Inferior parietal cortex (tissue), 1 donor: ENCODE data around the gene FUS.
A peak's percentile ranks its signal among the peaks of the same experiment; 100 is the strongest.
"Not testable (repeated sequence)": the region's sequence is repeated elsewhere in the genome, so short reads cannot be mapped to it uniquely, and the experiment has no call there.

Source experiments
- DNase-seq: peaks from one replicate; pipeline ENCODE4 v3.0.0-alpha.2; 2016; ENCODE audit errors: extremely low spot score

FUS gene

DNA sequence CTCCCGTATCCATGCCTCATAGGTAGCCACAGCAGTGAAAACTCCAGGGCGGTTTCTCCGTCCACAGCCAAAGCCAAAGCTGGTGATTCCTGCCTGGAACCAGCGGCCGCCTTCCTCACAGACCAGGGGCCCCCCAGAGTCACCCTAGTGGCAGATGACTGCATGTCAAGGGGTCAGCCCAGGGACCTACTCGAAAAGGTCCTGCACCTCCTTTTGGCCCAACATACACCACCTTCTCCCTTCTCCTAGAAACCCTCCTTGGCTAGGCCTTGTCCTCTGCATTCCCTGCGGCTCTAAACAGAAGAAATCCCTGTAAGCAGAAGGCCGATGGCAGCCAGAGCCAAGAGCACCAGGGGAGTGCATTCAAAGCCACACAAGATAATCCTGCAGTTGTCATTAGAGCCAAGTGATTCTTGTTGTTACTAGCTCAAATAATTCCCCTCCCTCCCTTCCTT is 36.2 kb upstream of the FUS start:
- DNase-seq = no peak

DNA sequence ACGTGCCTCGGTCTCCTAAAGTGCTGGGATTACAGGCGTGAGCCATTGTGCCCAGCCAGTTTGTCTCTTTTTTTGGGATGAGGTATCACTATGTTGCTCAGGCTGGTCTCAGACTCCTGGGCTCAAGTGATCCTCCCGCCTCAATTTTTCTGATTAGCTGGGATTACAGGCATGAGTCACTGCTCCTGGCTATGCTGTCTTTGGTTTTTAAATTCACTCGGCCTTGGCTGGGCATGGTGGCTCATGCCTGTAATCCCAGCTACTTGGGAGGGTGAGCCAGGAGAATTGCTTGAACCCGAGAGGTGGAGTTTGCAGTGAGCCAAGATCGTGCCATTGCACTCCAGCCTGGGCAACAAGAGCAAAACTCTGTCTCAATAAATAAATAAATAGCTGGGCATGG is 35.5 kb upstream of the FUS start:
- not testable (repeated sequence) for DNase-seq

DNA sequence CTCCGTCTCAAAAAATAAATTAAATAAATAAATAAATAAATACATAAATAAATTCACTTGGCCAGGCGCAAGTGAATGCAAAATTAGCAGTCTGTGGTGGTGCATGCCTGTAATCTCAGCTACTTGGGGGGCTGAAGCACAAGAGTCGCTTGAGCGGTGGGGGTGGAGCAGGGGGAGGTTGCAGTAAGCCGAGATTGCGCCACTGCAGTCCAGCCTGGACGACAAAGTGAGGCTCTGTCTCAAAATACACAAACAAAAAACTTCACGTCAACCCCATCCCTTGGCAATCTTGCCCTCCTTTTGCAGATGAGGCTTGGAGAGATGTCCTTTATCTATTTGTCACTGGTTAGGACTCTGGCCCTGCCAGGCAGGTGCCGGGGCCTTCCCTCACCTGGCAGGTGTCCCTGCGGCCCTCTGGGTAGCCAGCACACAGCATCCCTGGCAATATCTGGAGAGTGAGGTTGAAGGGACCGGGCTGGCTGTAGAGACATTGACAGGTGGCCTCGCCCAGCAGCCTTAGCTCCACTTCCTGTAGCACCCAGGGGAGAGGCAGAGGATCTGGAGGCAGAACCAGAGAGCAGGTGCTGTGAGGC is 34.4 kb upstream of the FUS start:
- DNase-seq = no peak

DNA sequence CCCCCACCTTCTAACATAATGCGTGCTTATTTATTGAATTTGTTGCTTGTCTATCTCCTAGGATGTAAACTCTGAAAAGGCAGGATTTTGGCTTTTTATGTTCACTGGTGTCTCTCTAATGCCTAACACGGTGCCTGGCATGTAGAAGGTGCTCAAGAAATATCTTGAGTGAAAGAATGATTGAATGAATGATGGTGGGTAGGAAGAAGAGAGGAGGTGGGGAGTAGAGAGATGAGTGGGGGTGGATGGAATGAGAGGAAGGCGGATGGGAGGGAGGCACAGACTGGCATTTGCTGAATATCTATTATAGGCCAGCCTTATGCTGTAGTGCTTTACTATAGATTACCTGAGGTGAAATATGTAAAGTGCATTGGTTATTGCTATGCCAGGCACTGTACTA is 32.4 kb upstream of the FUS start:
- DNase-seq = no peak

DNA sequence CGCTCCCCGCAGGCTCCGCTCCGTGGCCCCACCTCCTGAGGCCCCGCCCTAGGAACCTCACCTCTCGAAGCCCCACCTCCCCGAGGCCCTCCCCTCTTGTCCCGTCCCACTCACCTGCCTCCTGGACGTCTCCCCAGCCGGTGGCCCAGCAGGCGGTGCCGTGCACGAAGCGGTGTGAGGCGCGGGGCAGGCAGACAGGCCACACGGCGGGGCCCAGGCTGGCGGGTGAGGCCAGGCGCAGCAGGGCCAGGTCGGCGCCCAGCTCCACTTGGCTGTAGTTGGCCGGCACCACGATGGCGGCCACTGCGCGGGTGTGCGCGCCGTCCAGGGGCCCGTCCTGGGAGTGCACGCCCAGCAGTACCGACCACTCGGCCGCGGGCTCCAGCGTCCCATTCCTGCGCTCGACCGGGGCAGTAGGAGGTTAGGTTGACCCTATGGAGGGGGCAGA is 31.6 kb upstream of the FUS start:
- no peak for DNase-seq

DNA sequence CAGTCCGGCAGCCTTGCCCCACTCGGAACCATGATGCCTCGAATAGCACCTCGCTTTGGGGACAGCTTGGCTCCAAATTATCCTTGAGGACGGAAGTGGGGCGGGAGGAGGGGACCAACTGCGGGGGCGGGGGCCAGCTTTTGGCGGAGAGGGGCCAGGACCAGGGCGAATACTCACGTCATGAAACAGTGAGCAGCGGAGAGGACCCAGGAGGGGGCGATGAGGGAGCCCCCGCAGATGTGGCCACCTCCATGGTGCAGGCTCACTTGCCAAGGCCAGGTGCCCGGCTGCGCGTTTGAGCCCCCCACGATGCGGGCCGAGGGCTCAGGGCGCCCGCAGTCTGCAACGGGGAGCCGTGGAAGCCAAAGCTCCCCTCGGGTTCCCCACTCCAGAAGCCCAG is 31.0 kb upstream of the FUS start:
- no peak for DNase-seq

DNA sequence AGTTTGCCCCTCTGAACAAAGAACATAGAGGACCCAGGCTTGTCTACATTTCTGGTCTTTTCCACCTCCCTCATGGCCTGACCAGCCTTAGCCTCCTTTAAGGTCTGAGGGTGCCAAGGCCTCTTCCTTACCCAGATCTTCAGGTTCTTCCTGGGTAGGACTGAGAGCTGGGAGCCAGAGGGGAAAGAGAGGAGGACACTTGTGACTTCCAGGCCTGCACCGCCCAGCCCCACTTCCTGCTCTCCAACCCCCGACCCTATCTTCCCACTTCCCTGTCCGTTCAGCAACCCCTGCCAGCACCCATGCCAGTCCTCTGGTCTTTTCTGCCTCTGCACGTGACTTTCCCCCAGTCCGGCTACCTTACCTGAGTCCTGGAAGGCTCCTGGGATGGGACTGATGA is 30.6 kb upstream of the FUS start:
- no peak for DNase-seq

DNA sequence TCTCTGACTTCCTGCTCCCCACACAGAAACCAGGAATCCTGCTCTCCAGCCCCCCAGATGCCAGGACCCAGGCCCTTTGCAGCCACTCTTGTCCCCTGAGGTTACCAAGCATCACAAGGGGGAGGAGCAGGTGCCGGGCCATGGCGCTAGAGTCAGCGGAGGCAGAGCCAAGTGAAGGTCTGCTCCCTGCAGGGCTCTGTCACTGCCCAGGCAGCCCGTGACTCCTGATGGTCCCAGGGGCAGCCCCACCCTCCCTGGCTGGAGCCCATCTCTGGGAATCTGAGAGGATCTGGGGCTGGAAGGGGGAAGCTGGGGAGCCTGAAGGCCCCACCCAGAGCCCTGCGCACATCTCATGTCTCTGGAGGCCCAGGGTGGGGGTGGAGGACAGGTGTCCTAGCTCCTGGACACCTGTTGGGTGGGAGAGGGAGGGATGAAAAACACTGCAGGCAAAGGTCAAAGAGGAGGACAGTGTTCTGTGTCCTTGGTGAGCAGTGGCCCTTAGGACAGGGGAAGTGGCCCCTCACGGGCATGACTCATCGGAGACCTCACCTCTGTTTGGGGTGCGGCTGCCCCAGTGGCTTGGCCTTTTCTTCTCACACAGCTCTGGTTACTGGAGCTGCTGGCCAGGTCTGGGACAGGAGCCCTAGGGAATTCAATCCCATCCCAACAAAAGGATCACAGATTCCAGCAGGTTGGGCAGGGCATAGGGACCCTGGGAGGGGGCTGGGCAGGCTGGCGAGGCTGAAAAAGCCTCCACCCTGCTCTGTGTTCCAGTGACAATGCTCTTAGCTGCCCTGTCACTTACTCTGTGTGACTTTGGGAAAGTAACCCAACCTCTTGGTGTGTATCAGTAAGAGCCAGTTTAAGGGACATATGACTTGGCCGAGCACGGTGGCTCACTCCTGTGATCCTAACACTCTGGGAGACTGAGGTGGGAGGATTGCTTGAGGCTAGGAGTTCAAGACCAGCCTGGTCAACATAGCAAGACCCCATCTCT is 29.7 kb upstream of the FUS start, which contains the start of gene PRSS36:
PRSS36 (minus strand) TSS at position 173 of the 997 bp plus-strand sequence; CDS start at position 142, 31 bp downstream.
- DNase-seq = no peak

DNA sequence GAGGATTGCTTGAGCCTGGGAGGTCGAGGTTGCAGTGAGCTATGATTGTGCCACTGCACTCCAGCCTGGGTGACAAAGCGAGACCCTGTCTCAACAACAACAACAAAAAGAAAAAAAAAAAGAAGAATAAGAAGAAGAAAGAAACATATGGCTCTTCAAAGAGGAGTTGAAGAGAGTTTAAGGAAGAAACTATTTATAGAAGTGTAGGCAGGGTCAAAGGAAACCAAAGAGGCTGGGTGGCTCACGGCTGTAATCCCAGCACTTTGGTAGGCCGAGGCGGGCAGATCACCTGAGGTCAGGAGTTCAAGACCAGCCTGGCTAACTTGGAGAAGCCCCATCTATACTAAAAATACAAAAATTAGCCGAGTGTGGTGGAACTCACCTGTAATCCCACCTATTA is 29.0 kb upstream of the FUS start:
- not testable (repeated sequence) for DNase-seq

DNA sequence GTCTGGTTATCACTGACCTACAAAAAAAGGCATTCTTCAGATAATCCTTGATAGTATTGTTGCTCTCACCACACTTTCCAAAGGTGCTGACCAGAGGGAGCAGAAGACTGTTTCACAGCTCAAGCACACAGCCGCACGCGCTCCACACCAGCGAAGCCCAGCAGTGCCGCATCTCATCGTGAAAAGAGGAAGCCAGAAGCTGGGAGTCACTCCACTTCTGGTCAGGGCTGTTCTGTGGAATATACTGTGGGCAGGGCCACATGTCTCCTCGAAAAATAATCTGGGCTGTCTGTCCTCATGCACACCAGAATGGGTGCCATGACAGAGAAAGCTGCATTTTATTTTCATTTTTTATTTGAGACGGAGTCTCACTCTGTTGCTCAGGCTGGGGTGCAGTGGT is 22.8 kb upstream of the FUS start:
- DNase-seq = peak; percentile 7

DNA sequence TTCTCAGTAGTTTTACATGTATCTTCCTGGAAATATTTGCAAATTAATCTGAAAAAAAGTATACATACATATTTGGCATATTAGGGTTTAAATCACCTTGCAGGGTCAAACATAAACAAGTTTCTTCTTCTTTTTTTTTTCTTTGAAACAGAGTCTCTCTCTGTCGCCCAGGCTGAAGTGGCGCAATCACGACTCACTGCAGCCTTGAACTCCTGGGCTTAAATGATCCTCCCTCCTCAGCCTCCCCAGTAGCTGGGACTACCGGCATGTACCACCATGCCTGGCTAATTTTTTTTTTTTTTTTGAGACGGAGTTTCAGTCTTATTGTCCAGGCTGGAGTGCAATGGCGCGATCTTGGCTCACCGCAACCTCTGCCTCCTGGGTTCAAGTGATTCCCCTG is 12.6 kb upstream of the FUS start:
- no peak for DNase-seq

DNA sequence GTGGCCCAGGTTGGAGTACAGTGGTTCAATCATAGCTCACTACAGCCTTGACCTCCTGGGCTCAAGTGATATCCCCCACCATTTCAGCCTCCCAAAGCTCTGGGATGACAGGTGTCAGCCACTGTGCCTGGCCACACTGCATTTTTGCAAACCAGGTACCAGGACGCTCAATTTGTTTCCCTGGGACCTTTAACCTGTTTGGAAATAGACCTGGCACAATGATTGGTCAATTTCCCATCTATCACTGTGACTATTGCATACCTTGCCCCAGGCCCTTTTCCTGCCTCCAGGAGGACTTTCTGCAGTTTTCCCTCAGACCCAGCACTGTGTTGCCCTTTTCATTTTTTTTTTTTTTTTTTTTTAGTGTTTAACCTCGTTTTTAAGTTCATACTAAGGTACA is 11.1 kb upstream of the FUS start:
- no peak for DNase-seq

DNA sequence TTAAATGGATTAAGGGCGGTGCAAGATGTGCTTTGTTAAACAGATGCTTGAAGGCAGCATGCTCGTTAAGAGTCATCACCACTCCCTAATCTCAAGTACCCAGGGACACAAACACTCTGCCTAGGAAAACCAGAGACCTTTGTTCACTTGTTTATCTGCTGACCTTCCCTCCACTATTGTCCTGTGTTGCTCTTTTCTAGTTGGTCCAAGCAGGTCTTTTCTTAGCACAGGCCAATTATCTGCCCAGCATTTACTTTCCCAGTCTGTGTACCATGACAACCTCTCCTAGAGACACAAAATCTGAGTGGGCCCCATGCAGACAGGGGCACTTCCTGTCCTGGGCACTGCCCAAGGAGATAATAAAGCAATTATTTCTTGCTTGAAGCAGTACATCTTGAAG is 9.9 kb upstream of the FUS start:
- not testable (repeated sequence) for DNase-seq

DNA sequence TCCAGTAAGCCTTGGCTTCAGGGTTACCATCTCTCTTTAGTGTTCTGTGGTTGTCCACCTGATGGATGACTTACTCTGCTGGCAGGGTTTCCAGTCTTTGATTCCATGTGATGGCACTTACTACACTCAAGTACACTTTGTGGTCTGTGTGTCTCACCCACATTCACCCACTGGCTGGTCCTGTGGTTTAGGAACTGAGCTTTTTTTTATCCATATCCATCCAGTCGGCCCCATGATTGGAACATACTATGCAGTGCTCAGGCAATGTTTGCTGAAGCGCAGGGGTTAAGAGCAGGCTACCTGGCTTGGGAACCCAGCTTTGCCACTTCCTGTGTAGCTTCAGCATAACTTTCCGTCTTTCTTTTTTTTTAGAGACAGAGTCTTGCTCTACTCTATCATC is 2.8 kb upstream of the FUS start:
- DNase-seq = no peak

DNA sequence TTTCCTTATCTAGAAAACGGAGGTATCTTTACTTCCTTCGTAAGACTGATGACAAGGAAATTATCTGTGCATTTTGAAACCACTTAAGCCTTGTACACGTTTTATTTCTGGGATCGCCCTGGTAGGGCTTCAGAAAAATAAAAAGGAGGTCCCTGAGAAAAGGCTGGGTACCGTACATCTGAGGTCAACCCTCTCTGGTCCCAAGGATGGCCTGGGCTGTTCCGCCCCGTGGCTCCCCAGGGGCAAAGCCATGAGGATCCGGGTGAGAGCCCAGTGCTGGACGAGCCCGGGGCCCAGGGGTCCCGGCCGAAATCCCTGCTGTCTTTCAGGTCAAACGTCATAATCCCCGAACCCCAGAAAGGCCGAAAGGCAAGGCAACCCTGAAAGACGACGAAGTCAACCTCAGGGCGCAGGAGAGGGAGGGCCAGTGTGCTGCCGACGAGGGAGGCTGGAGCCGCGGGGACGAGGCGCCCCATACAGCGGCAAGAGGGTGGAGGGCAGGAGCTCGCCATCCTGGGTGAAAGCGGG is 656 bp upstream of the FUS start:
- DNase-seq = no peak

DNA sequence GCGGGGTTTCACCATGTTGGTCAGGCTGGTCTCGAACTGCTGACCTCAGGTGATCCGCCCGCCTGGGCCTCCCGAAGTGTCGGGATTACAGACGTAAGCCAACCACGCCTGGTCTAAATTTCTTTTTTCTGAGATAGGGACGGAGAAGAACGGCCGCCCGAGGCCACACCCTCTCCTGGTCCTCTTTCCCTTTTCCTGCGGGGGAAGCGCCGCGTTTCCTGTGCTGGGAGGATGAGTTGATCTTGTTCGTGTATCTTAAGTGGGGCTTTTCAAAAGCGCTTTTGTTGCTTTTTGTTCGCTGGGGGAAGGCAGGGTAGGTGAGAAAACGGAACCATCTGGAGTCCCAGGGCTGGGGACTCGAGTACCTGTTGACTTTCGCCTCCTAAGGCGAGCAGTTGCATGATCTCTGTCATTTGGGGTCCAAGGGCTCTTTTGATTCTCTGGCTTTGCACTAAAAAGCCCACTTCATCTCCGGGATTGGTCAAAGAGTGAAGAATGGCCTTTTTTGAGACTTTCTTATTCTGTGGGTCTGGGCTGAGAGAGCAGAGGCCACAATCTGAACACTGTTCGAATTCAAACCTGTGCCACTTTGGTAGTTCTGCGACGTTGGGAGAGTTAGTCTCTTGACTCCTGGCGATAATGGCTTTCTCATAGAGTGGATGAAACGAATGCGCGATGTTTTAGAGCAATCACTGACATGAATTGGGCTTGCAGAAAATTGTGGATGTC is 1.3 kb downstream of the FUS start:
- no peak for DNase-seq

DNA sequence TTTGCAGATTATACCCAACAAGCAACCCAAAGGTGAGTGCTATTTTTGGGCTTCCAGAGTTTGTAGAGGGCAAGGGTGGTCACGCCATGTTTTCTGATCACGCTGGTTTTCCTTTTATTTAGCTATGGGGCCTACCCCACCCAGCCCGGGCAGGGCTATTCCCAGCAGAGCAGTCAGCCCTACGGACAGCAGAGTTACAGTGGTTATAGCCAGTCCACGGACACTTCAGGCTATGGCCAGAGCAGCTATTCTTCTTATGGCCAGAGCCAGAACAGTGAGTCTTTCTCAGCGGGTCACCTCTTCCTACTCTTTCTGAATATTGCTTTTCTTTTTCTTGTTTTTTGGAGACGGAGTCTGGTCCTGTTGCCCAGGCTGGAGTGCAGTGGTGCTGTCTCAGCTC is 2.5 kb downstream of the FUS start:
- DNase-seq = no peak

DNA sequence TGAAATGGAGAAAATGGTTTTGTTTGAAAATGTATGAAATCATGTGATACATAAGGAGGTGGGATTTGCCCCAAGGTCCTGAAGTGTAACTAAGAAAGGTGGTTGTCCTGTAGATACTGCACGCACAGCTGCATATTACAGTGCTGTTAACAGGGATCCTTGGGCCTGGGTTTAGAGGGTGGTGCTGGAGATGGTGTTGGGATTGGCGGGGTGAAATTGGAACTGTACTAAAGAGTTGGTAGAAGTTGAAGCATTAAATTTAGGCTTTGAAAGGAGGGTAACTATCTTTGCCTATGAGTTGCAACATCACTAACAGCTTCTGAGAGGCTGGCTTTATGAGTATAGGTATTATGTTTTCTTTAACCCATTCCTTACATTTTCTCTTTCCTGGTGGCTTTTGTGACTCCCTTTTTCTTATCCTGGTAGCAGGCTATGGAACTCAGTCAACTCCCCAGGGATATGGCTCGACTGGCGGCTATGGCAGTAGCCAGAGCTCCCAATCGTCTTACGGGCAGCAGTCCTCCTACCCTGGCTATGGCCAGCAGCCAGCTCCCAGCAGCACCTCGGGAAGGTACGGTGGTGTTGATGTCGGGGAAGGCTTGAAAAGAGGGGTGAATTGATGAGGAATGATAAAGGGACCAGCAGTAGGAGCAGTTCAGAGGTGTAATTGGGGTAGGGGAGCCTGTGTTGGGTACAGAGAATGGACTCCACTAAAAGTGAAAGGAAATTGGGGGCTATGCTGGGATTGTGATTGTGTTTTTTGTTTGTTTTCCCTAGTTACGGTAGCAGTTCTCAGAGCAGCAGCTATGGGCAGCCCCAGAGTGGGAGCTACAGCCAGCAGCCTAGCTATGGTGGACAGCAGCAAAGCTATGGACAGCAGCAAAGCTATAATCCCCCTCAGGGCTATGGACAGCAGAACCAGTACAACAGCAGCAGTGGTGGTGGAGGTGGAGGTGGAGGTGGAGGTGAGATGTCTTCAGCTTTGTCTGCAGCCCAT is 3.8 kb downstream of the FUS start:
- no peak for DNase-seq

DNA sequence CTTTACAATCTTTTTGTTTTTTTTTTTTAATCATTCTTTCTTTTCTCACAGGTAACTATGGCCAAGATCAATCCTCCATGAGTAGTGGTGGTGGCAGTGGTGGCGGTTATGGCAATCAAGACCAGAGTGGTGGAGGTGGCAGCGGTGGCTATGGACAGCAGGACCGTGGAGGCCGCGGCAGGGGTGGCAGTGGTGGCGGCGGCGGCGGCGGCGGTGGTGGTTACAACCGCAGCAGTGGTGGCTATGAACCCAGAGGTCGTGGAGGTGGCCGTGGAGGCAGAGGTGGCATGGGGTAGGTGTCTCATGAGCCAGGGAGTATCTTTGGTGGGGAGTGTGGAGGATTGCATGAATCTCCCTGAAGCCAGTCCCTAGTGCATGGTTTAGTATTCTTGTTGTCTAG is 4.9 kb downstream of the FUS start:
- DNase-seq = no peak

DNA sequence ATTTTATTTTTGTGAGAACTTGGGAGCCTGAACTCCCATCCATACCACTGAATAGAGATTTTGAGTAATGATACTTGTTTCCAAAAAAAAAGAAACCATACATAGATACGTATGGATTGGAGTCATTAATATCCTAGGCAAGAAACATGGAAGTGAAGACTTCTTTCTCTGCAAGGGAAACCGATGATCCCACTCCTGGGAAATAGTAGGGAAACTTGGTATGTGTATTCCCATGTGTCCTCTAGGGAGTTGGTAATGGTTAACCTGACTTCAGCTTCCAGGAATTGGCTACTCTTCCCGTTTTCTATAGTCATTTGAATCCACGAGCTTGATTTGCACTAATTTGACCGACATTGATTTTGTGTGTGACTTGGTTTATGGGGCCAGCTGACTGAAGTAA is 5.4 kb downstream of the FUS start:
- DNase-seq = no peak

DNA sequence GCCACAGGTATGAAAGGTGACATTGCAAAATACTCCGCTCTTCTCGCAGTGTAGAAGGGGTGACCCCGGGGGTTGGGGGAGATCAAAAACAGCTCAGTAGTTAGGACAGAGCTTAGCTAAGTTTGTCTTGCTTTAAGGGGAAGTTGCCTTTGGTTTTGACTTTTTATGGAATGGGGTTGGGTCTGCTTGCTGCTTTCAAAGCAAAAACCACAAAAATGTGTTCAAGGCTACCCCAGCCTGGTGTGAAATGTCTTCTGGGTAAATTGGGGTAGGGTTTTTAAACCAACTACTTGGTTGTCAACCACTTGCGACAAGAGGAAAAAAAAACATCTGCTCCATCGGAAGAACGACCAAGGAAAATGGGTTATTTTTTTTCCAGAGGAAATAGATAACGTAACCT is 6.2 kb downstream of the FUS start:
- DNase-seq = no peak
